Measurements from ENCODE around the gene ZBTB3. TPM values are rescaled to one million over a fixed set of nuclear protein-coding genes. Genes with fewer than 3 reads are reported as not detected.
A peak's percentile ranks its signal among the peaks of the same experiment; 100 is the strongest.

Gene ZBTB3
- total and polyA plus RNA-seq, 2 of the 13 experiments (the other 11 are each of a cell fraction or from before 2014, with no cell fraction given) = 3.4 to 5.2 TPM

DNA sequence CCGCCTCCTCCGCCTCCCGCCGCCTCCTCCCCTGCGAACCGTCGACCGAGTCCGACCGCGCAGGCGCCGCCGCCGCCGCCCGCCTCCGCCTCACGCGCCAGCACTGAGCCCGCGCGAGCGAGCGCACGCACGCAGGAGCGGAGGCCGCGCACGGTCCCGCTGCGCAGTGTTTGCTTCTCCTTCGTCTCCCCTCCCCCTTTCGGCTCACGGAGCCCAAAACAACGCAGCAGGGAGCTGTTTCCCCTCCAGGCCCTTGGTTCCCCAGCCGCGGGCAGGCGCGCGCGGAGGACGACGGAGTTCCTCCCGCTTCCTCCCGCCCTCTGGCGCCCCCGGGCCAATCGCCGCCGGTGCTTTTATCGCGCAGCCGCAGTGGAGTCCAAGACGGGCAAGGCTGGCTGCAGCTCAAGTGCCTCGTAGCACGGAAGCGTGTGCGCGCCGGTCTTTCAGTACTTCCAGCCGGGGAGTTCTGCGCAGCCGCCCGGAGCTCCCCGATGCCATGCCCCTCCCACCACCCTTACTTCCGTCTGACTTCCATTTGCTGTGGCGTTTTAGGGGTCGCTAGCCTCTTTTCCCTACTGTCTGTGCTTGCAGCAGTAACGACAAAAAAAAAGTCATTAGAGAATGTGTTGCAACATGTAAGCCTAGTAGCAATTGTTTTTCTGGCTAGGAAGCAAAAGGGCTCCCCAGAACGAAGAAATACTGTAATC lies 26.6 kb downstream of the ZBTB3 start, which contains the start of gene HNRNPUL2 (continued):
- TF ChIP-seq, protein P1, sequence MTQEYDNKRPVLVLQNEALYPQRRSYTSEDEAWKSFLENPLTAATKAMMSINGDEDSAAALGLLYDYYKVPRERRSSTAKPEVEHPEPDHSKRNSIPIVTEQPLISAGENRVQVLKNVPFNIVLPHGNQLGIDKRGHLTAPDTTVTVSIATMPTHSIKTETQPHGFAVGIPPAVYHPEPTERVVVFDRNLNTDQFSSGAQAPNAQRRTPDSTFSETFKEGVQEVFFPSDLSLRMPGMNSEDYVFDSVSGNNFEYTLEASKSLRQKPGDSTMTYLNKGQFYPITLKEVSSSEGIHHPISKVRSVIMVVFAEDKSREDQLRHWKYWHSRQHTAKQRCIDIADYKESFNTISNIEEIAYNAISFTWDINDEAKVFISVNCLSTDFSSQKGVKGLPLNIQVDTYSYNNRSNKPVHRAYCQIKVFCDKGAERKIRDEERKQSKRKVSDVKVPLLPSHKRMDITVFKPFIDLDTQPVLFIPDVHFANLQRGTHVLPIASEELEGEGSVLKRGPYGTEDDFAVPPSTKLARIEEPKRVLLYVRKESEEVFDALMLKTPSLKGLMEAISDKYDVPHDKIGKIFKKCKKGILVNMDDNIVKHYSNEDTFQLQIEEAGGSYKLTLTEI (CRISPR knock-in tag; conservative IDR thresholded peaks at IDR 0.05) = no peak
- TF ChIP-seq RFX3 (CRISPR knock-in tag; IDR thresholded peaks at IDR 0.05) = no peak
- 0 out of 2 replicates have a peak, but pooled peaks have one; percentile 68 for TF ChIP-seq ZNF737 (CRISPR knock-in tag; IDR thresholded peaks at IDR 0.05; ENCODE audit: borderline replicate concordance)
- peak; percentile 98; the same call in 1 of the 2 replicates for TF ChIP-seq IRX3 (CRISPR knock-in tag; IDR thresholded peaks at IDR 0.05; ENCODE audit: borderline replicate concordance, low read depth)
- TF ChIP-seq REL (CRISPR knock-in tag; conservative IDR thresholded peaks at IDR 0.05) = peak; percentile 38; the same call in 1 of the 2 replicates
- peak; percentile 79; the same call in 1 of the 2 replicates for TF ChIP-seq ZNF589 (CRISPR knock-in tag; conservative IDR thresholded peaks at IDR 0.05)
- TF ChIP-seq ZNF572 (CRISPR knock-in tag; IDR thresholded peaks at IDR 0.05) = no peak
- no peak for TF ChIP-seq TCF12 (IDR thresholded peaks at IDR 0.05)
- TF ChIP-seq TCF12 (CRISPR knock-in tag; IDR thresholded peaks at IDR 0.05) = no peak
- peak; percentile 17 for TF ChIP-seq RBM39 (IDR thresholded peaks at IDR 0.05; ENCODE audit: low read depth, low read length, poor library complexity, severe bottlenecking)
- no peak for TF ChIP-seq JARID2 (CRISPR knock-in tag; IDR thresholded peaks at IDR 0.05; ENCODE audit: insufficient replicate concordance)
- peak; percentile 85 for TF ChIP-seq HNF1B (CRISPR knock-in tag; IDR thresholded peaks at IDR 0.05)
- peak; percentile 89 for TF ChIP-seq GATAD1 (CRISPR knock-in tag; IDR thresholded peaks at IDR 0.05)
- TF ChIP-seq ZBTB1 (CRISPR knock-in tag; IDR thresholded peaks at IDR 0.05; ENCODE audit: borderline replicate concordance) = peak; percentile 37; the same call in 1 of the 2 replicates
- TF ChIP-seq ARNT2 (CRISPR knock-in tag; IDR thresholded peaks at IDR 0.05; ENCODE audit: low read depth) = peak; percentile 98
- peak; percentile 51; the same call in 1 of the 2 replicates for TF ChIP-seq ISL2 (CRISPR knock-in tag; IDR thresholded peaks at IDR 0.05)
- TF ChIP-seq GATAD2A (CRISPR knock-in tag; IDR thresholded peaks at IDR 0.05) = no peak
- peak; percentile 88 for TF ChIP-seq YEATS2 (CRISPR knock-in tag; IDR thresholded peaks at IDR 0.05; ENCODE audit: borderline replicate concordance)
- TF ChIP-seq CENPT (CRISPR knock-in tag; IDR thresholded peaks at IDR 0.05; ENCODE audit: low read depth) = peak; percentile 95
- TF ChIP-seq, protein P2, sequence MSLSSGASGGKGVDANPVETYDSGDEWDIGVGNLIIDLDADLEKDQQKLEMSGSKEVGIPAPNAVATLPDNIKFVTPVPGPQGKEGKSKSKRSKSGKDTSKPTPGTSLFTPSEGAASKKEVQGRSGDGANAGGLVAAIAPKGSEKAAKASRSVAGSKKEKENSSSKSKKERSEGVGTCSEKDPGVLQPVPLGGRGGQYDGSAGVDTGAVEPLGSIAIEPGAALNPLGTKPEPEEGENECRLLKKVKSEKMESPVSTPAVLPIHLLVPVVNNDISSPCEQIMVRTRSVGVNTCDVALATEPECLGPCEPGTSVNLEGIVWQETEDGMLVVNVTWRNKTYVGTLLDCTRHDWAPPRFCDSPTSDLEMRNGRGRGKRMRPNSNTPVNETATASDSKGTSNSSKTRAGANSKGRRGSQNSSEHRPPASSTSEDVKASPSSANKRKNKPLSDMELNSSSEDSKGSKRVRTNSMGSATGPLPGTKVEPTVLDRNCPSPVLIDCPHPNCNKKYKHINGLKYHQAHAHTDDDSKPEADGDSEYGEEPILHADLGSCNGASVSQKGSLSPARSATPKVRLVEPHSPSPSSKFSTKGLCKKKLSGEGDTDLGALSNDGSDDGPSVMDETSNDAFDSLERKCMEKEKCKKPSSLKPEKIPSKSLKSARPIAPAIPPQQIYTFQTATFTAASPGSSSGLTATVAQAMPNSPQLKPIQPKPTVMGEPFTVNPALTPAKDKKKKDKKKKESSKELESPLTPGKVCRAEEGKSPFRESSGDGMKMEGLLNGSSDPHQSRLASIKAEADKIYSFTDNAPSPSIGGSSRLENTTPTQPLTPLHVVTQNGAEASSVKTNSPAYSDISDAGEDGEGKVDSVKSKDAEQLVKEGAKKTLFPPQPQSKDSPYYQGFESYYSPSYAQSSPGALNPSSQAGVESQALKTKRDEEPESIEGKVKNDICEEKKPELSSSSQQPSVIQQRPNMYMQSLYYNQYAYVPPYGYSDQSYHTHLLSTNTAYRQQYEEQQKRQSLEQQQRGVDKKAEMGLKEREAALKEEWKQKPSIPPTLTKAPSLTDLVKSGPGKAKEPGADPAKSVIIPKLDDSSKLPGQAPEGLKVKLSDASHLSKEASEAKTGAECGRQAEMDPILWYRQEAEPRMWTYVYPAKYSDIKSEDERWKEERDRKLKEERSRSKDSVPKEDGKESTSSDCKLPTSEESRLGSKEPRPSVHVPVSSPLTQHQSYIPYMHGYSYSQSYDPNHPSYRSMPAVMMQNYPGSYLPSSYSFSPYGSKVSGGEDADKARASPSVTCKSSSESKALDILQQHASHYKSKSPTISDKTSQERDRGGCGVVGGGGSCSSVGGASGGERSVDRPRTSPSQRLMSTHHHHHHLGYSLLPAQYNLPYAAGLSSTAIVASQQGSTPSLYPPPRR (CRISPR knock-in tag; IDR thresholded peaks at IDR 0.05; ENCODE audit: borderline replicate concordance) = peak; percentile 53; the same call in 1 of the 2 replicates
- TF ChIP-seq ZNF569 (CRISPR knock-in tag; IDR thresholded peaks at IDR 0.05; ENCODE audit: borderline replicate concordance) = no peak
- 0 out of 2 replicates have a peak, but pooled peaks have one; percentile 46 for TF ChIP-seq EED (CRISPR knock-in tag; IDR thresholded peaks at IDR 0.05)
